ENCODE results near the gene CYBA.

Gene CYBA

DNA sequence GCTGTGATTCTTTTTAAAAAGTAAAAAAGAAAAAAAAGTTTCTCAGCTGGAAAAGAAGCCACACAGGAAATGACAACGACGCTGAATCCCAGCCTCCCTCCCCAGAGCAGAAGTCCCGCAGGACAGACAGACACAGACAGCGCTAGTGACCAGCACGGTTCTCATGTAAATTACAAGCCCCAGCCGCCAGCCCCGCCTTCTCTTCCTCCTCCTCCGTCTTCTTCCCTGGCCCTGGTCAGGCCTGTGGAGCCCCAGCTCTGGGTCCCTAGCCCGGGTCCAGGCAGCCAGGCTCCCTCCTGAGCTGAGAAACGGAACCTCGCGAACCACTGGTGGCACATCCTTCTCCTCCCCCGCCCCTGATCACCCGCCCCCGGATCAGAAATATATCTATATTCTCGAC, 19.5 kb downstream of the CYBA start:
- no peak for DNase-seq (ENCODE audit: low spot score)

DNA sequence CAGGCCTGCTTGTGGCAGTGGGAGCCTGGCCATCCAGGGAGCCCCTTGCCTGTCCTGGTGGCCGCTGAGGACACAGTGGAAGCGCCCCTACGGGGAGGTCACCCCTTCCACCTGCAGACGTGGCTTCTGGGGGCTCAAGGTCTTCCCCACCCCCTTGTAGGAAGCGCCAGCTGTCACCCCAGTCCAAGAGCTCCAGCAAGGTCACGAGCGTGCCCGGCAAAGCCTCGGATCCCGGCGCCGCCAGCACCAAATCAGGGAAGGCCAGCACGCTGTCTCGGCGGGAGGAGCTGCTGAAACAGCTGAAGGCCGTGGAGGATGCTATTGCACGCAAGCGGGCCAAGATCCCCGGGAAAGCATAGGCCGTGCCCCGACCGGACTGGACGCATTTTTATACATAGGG, 19.9 kb downstream of the CYBA start:
- no peak for DNase-seq (ENCODE audit: low spot score)

- no peak for DNase-seq (ENCODE audit: low spot score)
These were observed 20.4 kb downstream of the CYBA start for GRCh38 chr16:88630433-88630832.

DNA sequence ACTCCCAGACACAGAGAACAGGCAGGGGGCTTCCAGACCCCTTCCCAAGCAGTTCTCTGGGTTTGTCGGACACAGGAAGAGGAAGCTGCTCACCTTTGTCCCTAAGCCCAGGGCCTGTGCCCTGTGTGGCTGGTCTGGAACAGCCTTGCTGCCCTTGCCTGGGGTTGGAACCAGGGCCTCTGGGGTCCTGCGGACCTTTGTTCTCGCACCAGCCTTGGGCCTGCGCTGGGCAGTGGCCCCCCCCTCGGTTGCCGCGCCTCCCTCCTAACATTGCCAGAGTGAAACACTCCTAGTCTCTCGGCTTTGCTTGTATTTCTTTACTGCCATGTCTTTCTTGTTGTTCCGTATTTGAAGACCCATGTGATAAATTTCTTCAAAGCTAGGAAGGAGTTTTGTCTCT, 21.0 kb downstream of the CYBA start:
- no peak for DNase-seq (ENCODE audit: low spot score)

DNA sequence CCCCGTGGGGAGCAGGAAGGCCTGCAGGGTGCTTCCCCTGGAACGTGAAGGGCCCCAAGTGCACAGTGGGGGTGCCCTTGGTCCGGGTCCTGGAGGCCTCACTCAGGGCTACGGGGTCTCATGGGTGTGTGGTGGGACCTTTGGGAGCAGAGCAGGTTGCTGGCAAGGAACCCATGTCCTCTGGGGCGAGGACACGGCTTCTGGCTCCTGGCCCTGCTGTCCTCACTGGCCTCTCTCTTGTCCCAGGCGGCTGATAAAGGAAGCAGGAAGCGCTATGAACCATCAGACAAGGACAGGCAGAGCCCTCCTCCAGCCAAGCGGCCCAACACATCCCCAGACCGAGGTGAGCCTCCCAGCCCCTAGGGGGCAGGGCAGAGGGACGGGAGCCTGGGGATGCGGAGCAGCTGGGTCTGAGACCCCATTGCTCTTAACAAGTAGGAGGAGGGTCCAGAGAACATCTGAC, 22.3 kb downstream of the CYBA start:
- no peak for DNase-seq (ENCODE audit: low spot score)

- no peak for DNase-seq (ENCODE audit: low spot score)
These were observed 23.1 kb downstream of the CYBA start for GRCh38 chr16:88627531-88628411.

GRCh38 chr16:88626646-88627045, 24.2 kb downstream of the CYBA start:
- no peak for DNase-seq (ENCODE audit: low spot score)

- no peak for DNase-seq (ENCODE audit: low spot score)
These were observed 25.8 kb downstream of the CYBA start for GRCh38 chr16:88624977-88625576.

- DNase-seq (ENCODE audit: low spot score), result no peak
These were observed 26.4 kb downstream of the CYBA start for GRCh38 chr16:88624481-88624880.

DNA sequence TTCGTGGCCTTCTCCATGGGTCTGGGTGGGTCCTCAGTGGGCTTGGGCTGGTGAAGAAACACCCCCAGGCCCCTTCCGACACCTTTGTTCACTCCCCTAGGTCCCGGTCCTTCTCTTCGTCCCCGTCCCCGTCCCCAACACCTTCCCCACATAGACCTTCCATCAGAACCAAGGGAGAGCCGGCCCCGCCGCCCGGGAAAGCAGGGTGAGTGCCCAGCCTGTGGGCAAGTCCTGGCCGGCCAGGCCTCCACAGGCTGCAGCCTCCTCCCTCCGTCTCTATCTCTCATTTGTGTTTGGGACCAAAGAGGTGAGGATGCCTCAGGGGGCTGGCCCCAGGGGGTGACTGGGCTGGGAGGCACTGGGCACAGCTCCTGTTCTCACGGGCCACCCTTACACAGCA, 27.0 kb downstream of the CYBA start:
- DNase-seq (ENCODE audit: low spot score), result no peak

- DNase-seq (ENCODE audit: low spot score), result peak; percentile 30
These were observed 28.0 kb downstream of the CYBA start for GRCh38 chr16:88622866-88623265.

DNA sequence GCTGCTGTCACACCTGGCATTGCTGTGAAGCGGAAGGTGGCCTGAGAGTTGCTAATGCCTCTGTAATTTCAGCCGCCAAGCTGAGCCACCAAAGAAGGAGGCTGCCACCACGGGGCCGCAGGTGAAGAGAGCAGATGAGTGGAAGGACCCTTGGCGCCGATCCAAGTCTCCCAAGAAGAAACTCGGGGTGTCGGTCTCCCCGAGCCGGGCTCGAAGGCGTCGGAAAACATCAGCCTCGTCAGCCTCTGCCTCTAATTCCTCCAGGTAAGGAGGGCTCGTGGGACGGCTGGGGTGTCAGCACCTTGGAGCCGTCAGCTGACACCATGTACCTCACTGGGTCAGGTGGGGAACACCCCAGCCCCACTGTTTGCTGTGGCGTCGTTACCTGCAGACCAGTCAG, 28.7 kb downstream of the CYBA start:
- no peak for DNase-seq (ENCODE audit: low spot score)

GRCh38 chr16:88619859-88620815, 30.7 kb downstream of the CYBA start:
- no peak for DNase-seq (ENCODE audit: low spot score)

DNA sequence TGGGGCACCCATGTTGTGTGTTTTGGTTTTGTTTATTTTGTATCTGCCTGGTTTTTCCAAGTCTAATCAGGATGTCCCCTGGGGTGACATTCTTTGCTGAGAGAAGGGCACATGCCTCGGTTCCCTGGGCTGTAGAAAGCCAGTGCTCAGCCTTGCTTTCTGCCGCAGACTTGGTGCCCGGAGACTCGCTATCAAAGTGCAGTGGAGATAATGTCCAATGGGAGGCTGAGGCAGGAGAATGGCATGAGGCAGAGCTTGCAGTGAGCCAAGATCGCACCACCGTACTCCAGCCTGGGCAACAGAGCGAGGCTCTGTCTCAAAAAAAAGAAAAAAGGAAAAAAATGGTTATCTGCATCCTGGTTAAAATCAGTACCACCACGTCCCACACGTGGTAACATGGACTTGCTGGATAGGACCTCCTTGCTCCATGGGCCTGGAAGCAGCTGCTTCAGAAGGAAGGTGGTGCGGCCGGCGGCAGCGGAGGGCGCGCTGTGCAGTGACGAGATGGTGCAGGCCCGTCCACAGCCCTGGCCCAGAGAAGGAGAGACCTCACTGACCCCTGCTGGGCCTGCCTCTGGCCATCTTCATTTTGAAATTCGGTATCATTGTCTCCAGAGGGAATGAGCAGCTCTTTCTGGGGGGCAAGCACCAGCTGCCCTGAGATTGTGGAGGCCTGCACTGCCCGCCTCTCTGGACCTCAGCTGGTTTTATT, 31.7 kb downstream of the CYBA start:
- DNase-seq (ENCODE audit: low spot score), result no peak

DNA sequence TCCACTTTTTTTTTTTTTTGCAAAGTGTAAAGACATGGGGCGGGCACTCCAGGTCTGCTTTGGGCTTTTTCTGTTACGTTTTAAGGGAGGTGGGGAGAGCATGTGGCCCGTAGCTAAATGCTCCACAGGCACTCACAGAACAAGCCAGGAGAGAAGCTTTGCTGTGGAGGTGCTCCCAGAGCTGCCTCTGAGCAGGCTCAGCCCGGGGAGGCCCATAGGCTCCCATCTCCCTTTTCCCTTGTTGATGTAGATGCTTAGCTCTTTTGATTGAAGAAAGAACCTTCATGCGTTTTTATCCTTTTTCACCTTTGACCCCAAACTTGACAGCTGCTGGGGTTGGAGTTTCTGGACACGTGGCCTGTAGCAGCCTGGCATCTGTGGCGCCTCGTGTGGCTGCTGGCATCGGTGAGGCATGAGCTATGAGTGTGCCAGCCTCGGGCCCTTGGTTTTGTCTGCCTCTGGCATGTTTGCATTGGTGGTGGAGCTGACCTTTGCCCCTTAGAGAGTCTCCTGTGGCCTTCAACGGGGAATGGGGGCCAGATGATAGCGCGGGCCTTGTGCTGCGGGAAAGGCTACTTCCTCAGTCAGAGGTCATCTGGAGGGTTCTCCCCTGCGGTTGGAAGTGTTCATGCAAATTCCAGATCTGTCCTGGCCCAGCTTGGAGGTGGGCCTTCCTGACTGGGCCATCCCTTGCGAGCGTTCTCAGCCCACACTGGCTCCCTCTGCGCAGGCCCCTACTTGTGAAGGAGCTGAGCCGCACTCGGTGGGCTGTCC, 32.5 kb downstream of the CYBA start:
- no peak for DNase-seq (ENCODE audit: low spot score)

DNA sequence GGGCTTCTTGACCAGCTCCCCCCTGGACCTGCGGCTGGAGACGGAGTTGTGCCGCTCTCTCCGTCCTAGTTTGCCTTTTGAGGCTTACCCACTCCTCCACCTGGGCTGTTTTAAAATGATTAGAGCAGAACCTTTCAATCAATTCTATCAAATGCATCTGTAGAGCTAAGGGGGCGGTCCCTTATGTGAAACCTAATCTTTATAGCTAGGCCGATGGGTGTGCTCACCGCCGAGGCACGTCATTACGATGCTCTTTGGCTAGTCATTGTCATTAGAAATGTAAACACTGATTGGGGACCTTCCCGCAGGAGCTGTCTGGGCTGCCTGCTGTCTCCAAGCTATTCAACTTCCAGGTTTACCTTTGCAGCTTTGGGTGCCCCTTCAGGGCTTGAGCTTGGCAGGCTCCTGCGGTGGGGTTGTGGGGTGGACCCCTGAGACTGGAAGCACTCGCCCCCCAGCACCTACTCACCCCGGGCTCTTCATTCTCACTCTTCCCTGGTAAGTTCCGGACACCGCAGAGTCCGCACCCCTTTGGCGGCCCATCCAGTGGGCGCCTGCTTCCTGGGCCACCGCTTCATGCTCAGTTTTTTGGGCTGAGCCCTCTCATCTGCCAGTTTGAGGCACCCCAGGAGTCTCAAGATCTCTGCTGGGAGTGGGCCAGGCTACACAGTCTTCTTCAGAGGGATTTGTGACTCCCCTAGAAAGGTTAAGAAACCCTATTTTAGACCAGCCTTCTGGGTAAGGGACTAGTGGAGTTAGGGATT, 33.4 kb downstream of the CYBA start:
- DNase-seq (ENCODE audit: low spot score), result no peak

- no peak for DNase-seq (ENCODE audit: low spot score)
These were observed 34.1 kb downstream of the CYBA start for GRCh38 chr16:88616736-88617135.

DNA sequence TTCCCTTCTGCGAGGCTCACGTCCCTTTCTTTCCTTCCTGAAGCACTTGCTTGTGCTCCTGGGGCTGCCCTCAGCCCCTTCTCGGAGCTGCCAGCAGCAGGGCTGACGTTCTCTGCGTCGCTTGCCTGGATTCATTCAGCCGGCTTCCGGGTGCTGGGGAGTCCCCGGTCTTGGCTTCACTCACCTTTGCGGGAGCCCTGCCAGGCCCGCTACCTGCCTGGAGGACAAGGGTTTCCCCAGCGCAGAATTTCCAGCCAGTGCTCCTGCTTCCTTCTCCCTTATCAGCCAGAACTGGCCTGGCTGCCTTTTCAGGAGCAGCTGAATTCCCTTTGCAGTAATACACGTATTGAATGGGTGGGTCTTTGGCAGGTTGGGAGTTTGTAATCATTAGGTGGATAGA, 34.5 kb downstream of the CYBA start:
- no peak for DNase-seq (ENCODE audit: low spot score)

DNA sequence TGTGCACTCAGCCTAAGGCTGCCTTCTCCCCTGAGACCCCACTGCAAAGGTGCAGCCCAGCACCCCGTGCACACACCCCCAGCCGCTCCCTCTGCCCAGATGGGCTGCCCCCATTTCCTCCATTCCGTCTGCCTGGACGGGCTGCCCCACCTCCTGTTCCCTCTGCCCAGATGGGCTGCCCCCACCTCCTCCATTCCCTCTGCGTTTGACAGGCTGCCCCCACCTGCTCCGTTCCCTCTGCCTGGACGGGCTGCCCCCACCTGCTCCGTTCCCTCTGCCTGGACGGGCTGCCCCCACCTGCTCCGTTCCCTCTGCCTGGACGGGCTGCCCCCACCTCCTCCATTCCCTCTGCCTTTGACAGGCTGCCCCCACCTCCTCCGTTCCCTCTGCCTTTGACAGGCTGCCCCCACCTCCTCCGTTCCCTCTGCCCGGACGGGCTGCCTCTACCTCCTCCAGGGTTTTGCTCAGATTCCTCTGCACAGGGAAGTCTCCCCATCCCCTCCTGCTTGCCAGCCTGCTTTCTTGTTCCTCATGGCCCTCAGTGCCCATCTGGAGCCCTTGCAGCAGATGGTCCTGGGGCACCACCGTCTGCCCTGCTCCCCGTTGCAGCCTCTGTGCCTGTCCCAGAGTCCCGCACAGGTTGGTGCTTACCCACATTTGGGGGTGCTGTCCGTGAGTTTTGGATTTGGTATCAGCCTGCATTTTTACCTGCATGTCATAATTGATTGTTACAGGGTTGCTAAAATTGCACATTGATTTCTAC, 35.9 kb downstream of the CYBA start:
- DNase-seq (ENCODE audit: low spot score), result no peak
